BE2C (cell line): ENCODE data around the gene ALPL.

ENCODE experiments used
- DNase-seq: peaks from one replicate; pipeline ENCODE4 v3.0.0-alpha.2; 2020
- H3K27me3 ChIP-seq: fragments of 250-450 bp; sonication (Bioruptor Pico); 2 replicates; pipeline ENCODE4 v1.5.1; 2020; ENCODE audit warnings: mild to moderate bottlenecking
- H3K36me3 ChIP-seq: fragments of 250-450 bp; sonication (Bioruptor Pico); 2 replicates; pipeline ENCODE4 v1.5.1; 2020; ENCODE audit warnings: mild to moderate bottlenecking
- H3K4me1 ChIP-seq: fragments of 250-450 bp; sonication (Bioruptor Pico); 2 replicates; pipeline ENCODE4 v1.5.1; 2020
- H3K4me3 ChIP-seq: 2 replicates; pipeline ENCODE4 v1.5.1; 2011; ENCODE audit warnings: low read depth, low read length
- H3K9me3 ChIP-seq: fragments of 250-450 bp; sonication (Bioruptor Pico); 2 replicates; pipeline ENCODE4 v1.5.1; 2020
- TF ChIP-seq, protein P1 (sequence below): IDR thresholded peaks from 2 replicates; pipeline ENCODE4 v1.5.1; 2012; ENCODE audit warnings: mild to moderate bottlenecking, low read depth, low read length

The ALPL gene

DNA sequence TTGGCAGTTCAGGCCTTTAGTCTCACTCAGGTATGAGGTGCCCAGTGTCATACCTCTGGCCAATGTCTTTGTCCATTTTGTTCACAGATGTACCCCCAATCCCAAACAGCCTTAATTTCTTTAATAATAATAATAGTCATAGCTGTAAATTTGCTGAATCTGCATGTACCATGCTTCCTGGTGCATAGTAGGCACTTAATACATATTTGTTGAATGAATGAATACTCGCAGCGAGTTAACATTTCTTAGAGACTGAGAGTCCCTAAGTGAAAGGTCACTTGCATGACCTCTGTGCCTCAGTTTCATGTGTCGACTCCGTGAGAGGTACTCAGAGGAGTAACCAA lies 12.5 kb downstream of the ALPL start:
- H3K9me3 ChIP-seq = no peaks in the 10 kb centered on the region
- no peaks in the 10 kb centered on the region for H3K36me3 ChIP-seq
- no peaks in the 10 kb centered on the region for H3K4me1 ChIP-seq
- TF ChIP-seq, protein P1, sequence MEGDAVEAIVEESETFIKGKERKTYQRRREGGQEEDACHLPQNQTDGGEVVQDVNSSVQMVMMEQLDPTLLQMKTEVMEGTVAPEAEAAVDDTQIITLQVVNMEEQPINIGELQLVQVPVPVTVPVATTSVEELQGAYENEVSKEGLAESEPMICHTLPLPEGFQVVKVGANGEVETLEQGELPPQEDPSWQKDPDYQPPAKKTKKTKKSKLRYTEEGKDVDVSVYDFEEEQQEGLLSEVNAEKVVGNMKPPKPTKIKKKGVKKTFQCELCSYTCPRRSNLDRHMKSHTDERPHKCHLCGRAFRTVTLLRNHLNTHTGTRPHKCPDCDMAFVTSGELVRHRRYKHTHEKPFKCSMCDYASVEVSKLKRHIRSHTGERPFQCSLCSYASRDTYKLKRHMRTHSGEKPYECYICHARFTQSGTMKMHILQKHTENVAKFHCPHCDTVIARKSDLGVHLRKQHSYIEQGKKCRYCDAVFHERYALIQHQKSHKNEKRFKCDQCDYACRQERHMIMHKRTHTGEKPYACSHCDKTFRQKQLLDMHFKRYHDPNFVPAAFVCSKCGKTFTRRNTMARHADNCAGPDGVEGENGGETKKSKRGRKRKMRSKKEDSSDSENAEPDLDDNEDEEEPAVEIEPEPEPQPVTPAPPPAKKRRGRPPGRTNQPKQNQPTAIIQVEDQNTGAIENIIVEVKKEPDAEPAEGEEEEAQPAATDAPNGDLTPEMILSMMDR = no peak
- H3K4me3 ChIP-seq = no peak overlapping the region
- no peaks in the 10 kb centered on the region for H3K27me3 ChIP-seq
- no peak for DNase-seq

DNA sequence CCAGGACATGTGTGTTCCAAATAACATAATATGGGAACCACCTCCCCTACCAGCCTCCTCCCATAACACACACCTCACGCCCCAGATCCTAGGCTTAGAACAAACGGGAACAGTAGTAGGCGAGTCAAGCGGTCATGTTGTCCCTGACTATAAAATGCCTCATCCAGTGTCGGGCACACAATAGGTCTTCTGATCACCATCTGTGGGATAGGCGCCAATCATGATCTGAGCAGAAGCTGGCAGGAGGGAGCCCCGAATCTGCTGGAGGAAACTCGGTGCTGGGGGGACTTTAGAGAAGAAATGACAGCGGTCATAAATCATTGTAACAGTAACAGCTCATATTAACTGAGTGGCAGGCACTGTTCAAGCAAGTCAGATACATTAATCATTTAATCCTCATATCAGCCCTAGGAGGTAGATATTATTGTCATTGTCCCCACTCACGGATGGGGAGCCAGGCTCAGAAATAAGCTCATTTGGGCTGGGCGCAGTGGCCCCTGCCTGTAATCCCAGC lies 13.4 kb downstream of the ALPL start:
- TF ChIP-seq, protein P1 = no peak
- H3K4me3 ChIP-seq = no peak overlapping the region
- H3K36me3 ChIP-seq = no peaks in the 10 kb centered on the region
- H3K9me3 ChIP-seq = no peaks in the 10 kb centered on the region
- H3K27me3 ChIP-seq = no peaks in the 10 kb centered on the region
- no peak for DNase-seq
- H3K4me1 ChIP-seq = no peaks in the 10 kb centered on the region

DNA sequence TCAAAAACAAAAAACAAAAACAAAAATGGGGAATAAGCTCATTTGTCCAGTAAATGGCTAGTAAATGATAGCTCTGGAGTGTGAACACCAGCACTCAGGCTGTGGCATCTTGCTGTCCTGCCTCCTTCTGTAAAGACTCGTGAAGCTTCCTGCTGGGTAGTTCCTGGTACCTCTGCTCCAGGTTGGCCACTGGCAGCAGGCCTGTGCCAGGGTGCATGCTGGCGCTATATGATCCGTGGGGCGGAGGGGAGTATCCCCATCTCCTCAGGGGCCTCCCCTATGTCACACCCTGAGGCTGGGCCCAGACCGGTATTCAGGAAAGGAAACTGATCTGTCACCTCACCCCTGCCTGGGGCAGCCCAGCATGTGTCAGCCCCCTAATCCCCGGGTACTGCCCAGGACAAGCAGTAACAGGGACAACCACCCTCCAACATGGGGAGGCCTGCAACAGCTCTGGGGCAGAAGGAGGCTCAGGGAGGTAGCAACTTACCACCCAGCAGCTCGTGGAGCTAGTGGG lies 14.1 kb downstream of the ALPL start:
- TF ChIP-seq, protein P1 = no peak

DNA sequence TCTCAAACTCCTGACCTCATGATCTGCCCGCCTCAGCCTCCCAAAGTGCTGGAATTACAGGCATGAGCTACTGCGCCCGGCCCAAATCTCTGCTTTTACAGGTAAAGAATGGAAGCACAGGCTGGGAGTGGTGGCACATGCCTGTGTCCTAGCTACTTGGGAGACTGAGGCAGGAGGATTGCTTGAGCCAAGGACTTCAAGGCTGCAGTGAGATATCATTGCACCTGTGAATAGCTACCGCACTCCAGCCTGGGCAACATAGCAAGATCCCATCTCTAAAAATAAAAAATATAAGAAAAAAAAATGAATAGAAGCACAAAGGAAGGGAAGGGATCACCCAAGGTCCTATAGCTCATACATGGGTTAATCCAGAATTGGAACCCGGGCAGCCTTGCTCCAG lies 15.0 kb downstream of the ALPL start:
- DNase-seq = no peak
- no peak overlapping the region for H3K4me3 ChIP-seq
- no peaks in the 10 kb centered on the region for H3K4me1 ChIP-seq
- H3K27me3 ChIP-seq = no peaks in the 10 kb centered on the region
- TF ChIP-seq, protein P1 = no peak
- no peaks in the 10 kb centered on the region for H3K36me3 ChIP-seq
- no peaks in the 10 kb centered on the region for H3K9me3 ChIP-seq

More for the DNA sequence above, 14.1 kb downstream of the ALPL start:
- no peaks in the 10 kb centered on the region for H3K36me3 ChIP-seq
- H3K4me1 ChIP-seq = no peaks in the 10 kb centered on the region
- H3K27me3 ChIP-seq = no peaks in the 10 kb centered on the region
- no peak for DNase-seq
- H3K4me3 ChIP-seq = no peak overlapping the region
- H3K9me3 ChIP-seq = no peaks in the 10 kb centered on the region

DNA sequence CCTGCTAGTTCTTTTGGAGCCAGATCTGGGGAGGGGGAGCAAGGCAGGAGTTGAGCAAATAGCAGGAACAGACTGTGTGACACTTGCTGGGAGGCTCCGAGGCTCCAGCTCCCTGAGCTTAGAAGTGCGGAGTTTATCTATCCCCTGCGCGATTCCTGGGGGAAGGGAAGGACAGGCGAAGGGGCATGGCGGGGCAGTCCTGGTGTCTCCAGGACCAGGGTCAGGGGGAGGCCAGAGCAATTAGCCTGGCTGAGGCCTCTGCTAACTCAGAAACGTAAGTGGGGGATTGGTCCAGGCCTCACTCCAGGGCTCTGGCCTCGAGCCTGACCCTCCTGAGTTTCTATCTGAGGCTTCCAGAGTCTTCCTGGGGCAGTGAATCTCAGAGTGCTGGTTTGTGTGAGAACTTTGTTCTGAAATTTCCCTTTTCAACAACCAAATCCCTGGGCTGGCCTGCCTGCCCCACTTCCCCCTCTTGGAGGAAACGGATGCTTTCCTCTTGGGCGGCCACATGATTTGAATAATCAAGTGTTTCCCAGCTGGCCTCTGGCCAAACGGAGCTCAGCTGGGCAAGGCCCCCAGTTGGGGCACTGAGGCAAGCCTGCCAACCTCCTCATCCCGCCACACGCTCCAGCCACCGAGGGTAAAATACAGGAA lies 15.6 kb downstream of the ALPL start:
- Histone ChIP-seq H3K36me3 (no peaks in the 10 kb centered on the region), H3K4me1 (no peaks in the 10 kb centered on the region), H3K27me3 (no peaks in the 10 kb centered on the region), H3K9me3 (no peaks in the 10 kb centered on the region), H3K4me3 (no peak overlapping the region)
- TF ChIP-seq, protein P1 = no peak
- DNase-seq = no peak

DNA sequence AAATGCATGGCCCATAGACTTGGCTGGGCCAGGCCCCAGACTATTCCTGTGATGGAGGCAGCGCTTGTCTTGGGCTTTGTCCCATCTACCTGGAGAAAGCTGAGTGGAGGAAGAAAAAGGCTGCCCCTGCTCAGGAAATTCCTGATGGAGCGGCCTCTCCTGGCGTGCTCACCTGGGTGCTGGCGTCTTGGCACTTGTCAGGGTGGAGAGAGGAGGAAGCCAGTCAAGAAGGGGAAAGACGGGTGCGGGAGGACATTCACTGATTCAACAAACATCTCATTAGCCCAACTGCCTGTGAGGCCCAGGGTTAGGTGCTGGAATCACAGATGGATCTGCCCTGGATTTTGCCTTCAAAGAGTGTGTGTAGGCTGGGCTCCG lies 16.1 kb downstream of the ALPL start:
- H3K4me3 ChIP-seq = no peak overlapping the region
- no peaks in the 10 kb centered on the region for H3K4me1 ChIP-seq
- H3K27me3 ChIP-seq = no peaks in the 10 kb centered on the region
- no peak for DNase-seq
- TF ChIP-seq, protein P1 = no peak
- no peaks in the 10 kb centered on the region for H3K9me3 ChIP-seq
- no peaks in the 10 kb centered on the region for H3K36me3 ChIP-seq
